Ascending aorta (tissue), 2 donors: ENCODE data around the gene DIPK1C. TPM values are rescaled to one million over a fixed set of nuclear protein-coding genes. Genes with fewer than 3 reads are reported as not detected.

Source experiments
- DNase-seq, 2 donors: peaks; one replicate each; pipeline ENCODE4 v3.0.0-alpha.2; 2019; ENCODE audit warnings: low spot score in 2 of 2
- H3K27ac ChIP-seq, 2 donors: fragments of 200-600 bp; sonication (generic); one replicate each; pipeline ENCODE4 v1.5.1; 2016 to 2017; ENCODE audit warnings: mild to moderate bottlenecking in 1 of 2
- H3K27me3 ChIP-seq: fragments of 200-600 bp; sonication (generic); one replicate; pipeline ENCODE4 v1.5.1; 2017
- H3K36me3 ChIP-seq, 2 donors: fragments of 200-600 bp; sonication (generic); one replicate each; pipeline ENCODE4 v1.5.1; 2016
- H3K4me1 ChIP-seq, 2 donors: fragments of 200-600 bp; sonication (generic); one replicate each; pipeline ENCODE4 v1.5.1; 2016 to 2017; ENCODE audit warnings: mild to moderate bottlenecking in 1 of 2
- H3K4me3 ChIP-seq, 2 donors: fragments of 200-600 bp; sonication (generic); one replicate each; pipeline ENCODE4 v1.5.1; 2016 to 2017; ENCODE audit warnings: mild to moderate bottlenecking in 1 of 2
- H3K9me3 ChIP-seq, 2 donors: fragments of 200-600 bp; sonication (generic); one replicate each; pipeline ENCODE4 v1.5.1; 2016
- CTCF ChIP-seq, 3 experiments: fragments of 200-600 bp in 2 of 3; fragments of 450-650 bp in 1 of 3; sonication (generic) in 2 of 3; IDR thresholded peaks; one replicate each; pipeline ENCODE4 v1.5.1; 2016 to 2019; ENCODE audit warnings: antibody characterized with exemption in 3 of 3, mild to moderate bottlenecking in 1 of 3, moderate library complexity in 1 of 3
- intact Hi-C: fragments of 100-400 bp; cut with DNase I; formaldehyde crosslinking; loops from one replicate; pipeline ENCODE4 v1.15.1; 2023
- total RNA-seq: library from RNA; depleted of rRNA; stranded (reverse); fragments of >200 nt; gene quantifications from one replicate; pipeline ENCODE4 v1.1.0, GENCODE V29; 2016

The DIPK1C gene
- total RNA-seq, 1 donor from 2014 or later = not detected

GRCh38 chr18:74436158-74436769 lies 20.8 kb downstream of the DIPK1C start:
- no peak overlapping the region for H3K4me3 ChIP-seq
- no peaks in the 10 kb centered on the region for H3K36me3 ChIP-seq
- no peak overlapping the region for H3K27ac ChIP-seq
- no peak for TF ChIP-seq CTCF (IDR thresholded peaks at IDR 0.05)
- no peaks in the 10 kb centered on the region for H3K27me3 ChIP-seq
- no peak for DNase-seq
- intact Hi-C loops = no loop called here
- no peaks in the 10 kb centered on the region for H3K4me1 ChIP-seq
- H3K9me3 ChIP-seq = no peaks in the 10 kb centered on the region

- Histone ChIP-seq H3K27me3 (no peaks in the 10 kb centered on the region), H3K4me3 (no peak overlapping the region), H3K4me1 (no peaks in the 10 kb centered on the region), H3K36me3 (no peaks in the 10 kb centered on the region), H3K27ac (no peak overlapping the region), H3K9me3 (no peaks in the 10 kb centered on the region)
- DNase-seq = no peak
- TF ChIP-seq CTCF (IDR thresholded peaks at IDR 0.05) = no peak
- intact Hi-C loops = no loop called here
Observed at GRCh38 chr18:74435740-74436139, 21.4 kb downstream of the DIPK1C start.

- no peak overlapping the region for H3K4me3 ChIP-seq
- no peaks in the 10 kb centered on the region for H3K4me1 ChIP-seq
- DNase-seq = no peak
- H3K9me3 ChIP-seq = no peaks in the 10 kb centered on the region
- TF ChIP-seq CTCF (IDR thresholded peaks at IDR 0.05) = no peak
- no peaks in the 10 kb centered on the region for H3K36me3 ChIP-seq
- intact Hi-C loops = no loop called here
- no peak overlapping the region for H3K27ac ChIP-seq
- no peaks in the 10 kb centered on the region for H3K27me3 ChIP-seq
Observed at GRCh38 chr18:74434466-74434865, 22.6 kb downstream of the DIPK1C start.

GRCh38 chr18:74430806-74431571 lies 26.1 kb downstream of the DIPK1C start:
- H3K4me3 ChIP-seq = no peak overlapping the region
- DNase-seq = no peak
- H3K27ac ChIP-seq = no peak overlapping the region
- intact Hi-C loops = no loop called here
- H3K9me3 ChIP-seq = no peaks in the 10 kb centered on the region
- H3K27me3 ChIP-seq = no peaks in the 10 kb centered on the region
- TF ChIP-seq CTCF (IDR thresholded peaks at IDR 0.05) = no peak
- H3K4me1 ChIP-seq = no peaks in the 10 kb centered on the region
- H3K36me3 ChIP-seq = no peaks in the 10 kb centered on the region

- Histone ChIP-seq H3K27ac (no peak overlapping the region), H3K4me3 (no peak overlapping the region), H3K36me3 (no peaks in the 10 kb centered on the region), H3K27me3 (no peaks in the 10 kb centered on the region), H3K9me3 (no peaks in the 10 kb centered on the region), H3K4me1 (no peaks in the 10 kb centered on the region)
- TF ChIP-seq CTCF (IDR thresholded peaks at IDR 0.05) = no peak
- intact Hi-C loops = no loop called here
- no peak for DNase-seq
Observed at GRCh38 chr18:74430231-74430630, 26.9 kb downstream of the DIPK1C start.
